Right lobe of liver (tissue), 6 donors: ENCODE measurements around the gene ARHGAP22. TPM values are rescaled to one million over a fixed set of nuclear protein-coding genes. Genes with fewer than 3 reads are reported as not detected.

Experiments used
- ATAC-seq, 4 donors: fragments of 200-7000 bp; cut with Tn5 transposase; one replicate each; pipeline ENCODE4 v1.9.1; 2020; ENCODE audit warnings: mild to moderate bottlenecking in 4 of 4, moderate library complexity in 4 of 4
- DNase-seq, 3 donors: peaks; one replicate each; pipeline ENCODE4 v3.0.0-alpha.2; 2020
- H3K27ac ChIP-seq, 3 donors: fragments of 200-600 bp; one replicate each; pipeline ENCODE4 v1.8.0; 2022
- H3K27me3 ChIP-seq, 2 donors: fragments of 200-600 bp; one replicate each; pipeline ENCODE4 v1.8.0; 2022
- H3K36me3 ChIP-seq, 4 donors: fragments of 200-600 bp; sonication (generic) in 1 of 4; one replicate each; pipeline versions ENCODE4 v1.5.1 to v1.8.0; 2017 to 2022; ENCODE audit warnings: control low read depth in 1 of 4
- H3K4me1 ChIP-seq, 4 donors: fragments of 200-600 bp; sonication (generic) in 1 of 4; one replicate each; pipeline versions ENCODE4 v1.5.1 to v1.8.0; 2017 to 2022; ENCODE audit warnings: control low read depth in 1 of 4
- H3K4me3 ChIP-seq, 3 donors: fragments of 200-600 bp; one replicate each; pipeline ENCODE4 v1.8.0; 2022
- H3K9me3 ChIP-seq, 4 donors: fragments of 200-600 bp; sonication (generic) in 1 of 4; one replicate each; pipeline versions ENCODE4 v1.5.1 to v1.8.0; 2017 to 2022; ENCODE audit warnings: control low read depth in 1 of 4
- CTCF ChIP-seq, 4 donors: fragments of 200-600 bp in 3 of 4; fragments of 450-650 bp in 1 of 4; IDR thresholded peaks; one replicate each; pipeline versions ENCODE4 v1.5.1 to v1.8.0; 2016 to 2022; ENCODE audit warnings: antibody characterized with exemption in 4 of 4, mild to moderate bottlenecking in 2 of 4
- POLR2A ChIP-seq: fragments of 450-650 bp; IDR thresholded peaks from one replicate; pipeline ENCODE4 v1.6.1; 2017; ENCODE audit warnings: antibody characterized with exemption, mild to moderate bottlenecking
- WGBS: methylation state at CpG from one replicate; pipeline ENCODE4 v1.1.6; 2018; ENCODE audit warnings: low coverage, low lambda C conversion rate; ENCODE audit not compliant: insufficient coverage; ENCODE audit errors: missing lambda C conversion rate; 5-methylcytosine and 5-hydroxymethylcytosine counted together
- intact Hi-C, 2 donors: fragments of 100-400 bp; cut with DNase I; formaldehyde crosslinking; loops; one replicate each; pipeline versions ENCODE4 v1.11.2 to v1.14.1; 2022
- total RNA-seq, 6 experiments: library from RNA; depleted of rRNA in 2 of 6; stranded (reverse); fragments of >200 nt in 2 of 6; fragmentation: NEBNext Ultra II Directional in 3 of 6; extraction: Animal tissue kit (Norgen Biotek cat#: 25700) in 3 of 6; gene quantifications; one replicate each; pipeline versions ENCODE4 v1.1.0 to v1.2.4, GENCODE V29; 2016 to 2023
- donor health status: DM: no; HTN: yes; CAD: no.
- donor health status: DM: no; HTN: no; CAD: no.
- donor health status: DM: no; HTN: no; CAD: no.
- donor health status: DM: no; HTN: yes; CAD: no.
- donor health status: DM: no; HTN: yes; CAD: no.

Gene ARHGAP22
- total RNA-seq, 6 experiments from 2014 or later, result 0.22 to 3.6 (median 0.64) TPM

GRCh38 chr10:48494073-48494472 is 110.8 kb downstream of the ARHGAP22 start:
- TF ChIP-seq POLR2A (no peak), CTCF (IDR thresholded peaks at IDR 0.05) (no peak)
- H3K4me1 ChIP-seq, result no peaks in the 10 kb centered on the region
- WGBS, result 57% methylated on average over 3 of the region's 8 CpGs
- H3K27ac ChIP-seq, result no peak overlapping the region
- H3K9me3 ChIP-seq, result no peaks in the 10 kb centered on the region
- peak in 1 of 3 donors; percentile 16 for DNase-seq
- no peaks in the 10 kb centered on the region for H3K36me3 ChIP-seq
- H3K4me3 ChIP-seq, result no peak overlapping the region
- no peaks in the 10 kb centered on the region for H3K27me3 ChIP-seq
- intact Hi-C loops, result no loop called here
- no peak for ATAC-seq

GRCh38 chr10:48493083-48493871 is 111.6 kb downstream of the ARHGAP22 start:
- intact Hi-C loops, result no loop called here

GRCh38 chr10:48492201-48492600 is 112.7 kb downstream of the ARHGAP22 start:
- TF ChIP-seq POLR2A (no peak), CTCF (IDR thresholded peaks at IDR 0.05) (no peak)
- H3K4me3 ChIP-seq, result no peak overlapping the region
- no peaks in the 10 kb centered on the region for H3K36me3 ChIP-seq
- no peak overlapping the region for H3K27ac ChIP-seq
- H3K4me1 ChIP-seq, result no peaks in the 10 kb centered on the region
- DNase-seq (peak in 1 of 3 donors; percentile 21), ATAC-seq (no peak)
- H3K9me3 ChIP-seq, result no peaks in the 10 kb centered on the region
- intact Hi-C loops, result no loop called here
- WGBS, result 74% methylated on average over 2 of the region's 2 CpGs
- H3K27me3 ChIP-seq, result no peaks in the 10 kb centered on the region

More at GRCh38 chr10:48493083-48493871, 111.6 kb downstream of the ARHGAP22 start:
- WGBS, result 75% methylated on average over 9 of the region's 16 CpGs
- H3K4me3 ChIP-seq, result no peak overlapping the region
- ATAC-seq (peak; percentile 21 to 46 (median 34)), DNase-seq (peak in 1 of 3 donors; percentile 39)
- no peak for TF ChIP-seq POLR2A
- TF ChIP-seq CTCF (IDR thresholded peaks at IDR 0.05), result no peak
- no peaks in the 10 kb centered on the region for H3K36me3 ChIP-seq
- no peaks in the 10 kb centered on the region for H3K9me3 ChIP-seq
- H3K27ac ChIP-seq, result no peak overlapping the region
- no peaks in the 10 kb centered on the region for H3K4me1 ChIP-seq
- no peaks in the 10 kb centered on the region for H3K27me3 ChIP-seq

- intact Hi-C loops, result no loop called here
- no peaks in the 10 kb centered on the region for H3K4me1 ChIP-seq
- no peaks in the 10 kb centered on the region for H3K36me3 ChIP-seq
- DNase-seq, result peak in 1 of 3 donors; percentile 8
- ATAC-seq, result no peak
- no peaks in the 10 kb centered on the region for H3K9me3 ChIP-seq
- no peak overlapping the region for H3K4me3 ChIP-seq
- no peak for TF ChIP-seq POLR2A
- no peak for TF ChIP-seq CTCF (IDR thresholded peaks at IDR 0.05)
- 93% methylated on average over 6 of the region's 13 CpGs for WGBS
- no peak overlapping the region for H3K27ac ChIP-seq
- no peaks in the 10 kb centered on the region for H3K27me3 ChIP-seq
Measured at GRCh38 chr10:48491392-48492139, 113.3 kb downstream of the ARHGAP22 start.
